GM12875 (cell line): ENCODE results near the gene DIPK1A.

Source experiments
- H3K4me3 ChIP-seq: one replicate; pipeline ENCODE4 v1.5.1; 2011; ENCODE audit warnings: low read depth, low read length, control low read depth
- TF ChIP-seq, protein P1 (sequence below): IDR thresholded peaks from 2 replicates; pipeline ENCODE4 v1.5.1; 2011; ENCODE audit warnings: low read depth, mild to moderate bottlenecking, control low read depth, inconsistent platforms, low read length, moderate library complexity, borderline replicate concordance; ENCODE audit not compliant: insufficient read depth

The DIPK1A gene

DNA sequence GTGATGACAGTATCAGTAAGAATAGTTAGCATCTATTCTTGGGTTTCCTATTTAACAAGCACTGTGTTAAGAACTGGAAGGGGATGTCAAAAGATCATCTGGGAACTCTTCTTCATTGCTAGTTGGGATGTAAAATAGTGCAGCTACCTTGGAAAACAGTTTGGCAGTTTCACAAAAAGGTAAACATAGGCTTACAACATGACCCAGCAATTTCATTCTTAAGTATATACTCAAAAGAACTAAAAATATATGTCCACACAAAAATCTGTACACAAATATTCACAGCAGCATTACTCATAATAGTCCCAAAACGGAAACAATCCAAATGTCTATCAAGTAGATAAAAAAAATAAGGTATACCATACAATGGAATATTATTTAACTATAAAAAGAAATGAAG lies 45.7 kb downstream of the DIPK1A start:
- H3K4me3 ChIP-seq: no peak overlapping the region
- TF ChIP-seq, protein P1, sequence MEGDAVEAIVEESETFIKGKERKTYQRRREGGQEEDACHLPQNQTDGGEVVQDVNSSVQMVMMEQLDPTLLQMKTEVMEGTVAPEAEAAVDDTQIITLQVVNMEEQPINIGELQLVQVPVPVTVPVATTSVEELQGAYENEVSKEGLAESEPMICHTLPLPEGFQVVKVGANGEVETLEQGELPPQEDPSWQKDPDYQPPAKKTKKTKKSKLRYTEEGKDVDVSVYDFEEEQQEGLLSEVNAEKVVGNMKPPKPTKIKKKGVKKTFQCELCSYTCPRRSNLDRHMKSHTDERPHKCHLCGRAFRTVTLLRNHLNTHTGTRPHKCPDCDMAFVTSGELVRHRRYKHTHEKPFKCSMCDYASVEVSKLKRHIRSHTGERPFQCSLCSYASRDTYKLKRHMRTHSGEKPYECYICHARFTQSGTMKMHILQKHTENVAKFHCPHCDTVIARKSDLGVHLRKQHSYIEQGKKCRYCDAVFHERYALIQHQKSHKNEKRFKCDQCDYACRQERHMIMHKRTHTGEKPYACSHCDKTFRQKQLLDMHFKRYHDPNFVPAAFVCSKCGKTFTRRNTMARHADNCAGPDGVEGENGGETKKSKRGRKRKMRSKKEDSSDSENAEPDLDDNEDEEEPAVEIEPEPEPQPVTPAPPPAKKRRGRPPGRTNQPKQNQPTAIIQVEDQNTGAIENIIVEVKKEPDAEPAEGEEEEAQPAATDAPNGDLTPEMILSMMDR: no peak

DNA sequence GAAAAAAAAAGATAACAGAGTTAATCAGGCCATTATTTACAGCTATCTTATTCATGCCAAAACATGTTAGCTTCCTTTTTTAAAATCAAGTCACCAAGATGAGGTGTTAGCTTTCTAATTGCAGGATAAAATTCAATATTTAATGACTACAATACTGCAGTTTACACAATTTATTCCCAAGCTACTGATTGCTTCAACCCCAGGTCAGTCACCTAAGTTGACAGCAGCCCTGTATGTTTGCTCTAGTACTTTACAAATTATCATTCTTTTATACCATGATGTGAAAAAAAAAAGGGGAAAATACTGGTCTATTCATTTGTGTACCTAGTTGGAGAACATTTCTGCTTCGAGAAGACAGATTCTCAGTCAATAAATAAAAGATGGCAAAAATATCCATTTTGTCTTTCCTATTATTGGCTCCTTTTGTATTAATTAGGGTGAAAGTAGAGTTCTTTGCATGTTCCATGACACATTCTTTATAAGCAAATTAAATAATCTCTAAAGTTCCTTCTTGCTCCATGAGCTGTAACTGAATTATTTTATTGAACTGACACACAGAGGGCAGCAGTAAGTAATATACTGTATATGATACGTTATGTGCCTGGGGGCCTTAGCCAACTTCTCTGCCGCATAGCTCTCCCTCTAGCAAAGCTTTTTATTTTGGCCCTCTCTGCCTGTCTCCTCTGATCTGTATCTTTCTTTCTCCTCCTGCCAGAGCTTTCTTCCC lies 48.0 kb downstream of the DIPK1A start:
- no peak overlapping the region for H3K4me3 ChIP-seq
- TF ChIP-seq, protein P1: no peak

DNA sequence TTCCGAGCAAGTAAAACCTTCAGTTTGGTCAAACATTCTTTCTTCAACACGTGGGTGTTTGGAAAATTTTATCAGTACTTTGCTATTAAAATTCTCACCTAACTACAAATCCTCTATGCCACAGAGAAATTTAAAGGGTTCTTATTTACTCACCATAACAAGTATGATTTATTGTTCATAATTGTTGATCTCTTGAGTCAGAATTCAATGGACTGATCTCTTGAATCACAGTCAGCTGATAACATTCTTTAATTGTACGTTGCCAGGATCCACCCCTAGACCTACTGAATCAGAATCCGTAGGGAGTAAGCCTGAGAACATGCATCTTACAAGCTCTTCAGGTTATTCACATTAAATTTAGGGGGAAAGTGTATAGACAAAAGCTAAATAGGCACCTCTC lies 51.2 kb downstream of the DIPK1A start:
- H3K4me3 ChIP-seq: no peak overlapping the region
- TF ChIP-seq, protein P1: no peak

DNA sequence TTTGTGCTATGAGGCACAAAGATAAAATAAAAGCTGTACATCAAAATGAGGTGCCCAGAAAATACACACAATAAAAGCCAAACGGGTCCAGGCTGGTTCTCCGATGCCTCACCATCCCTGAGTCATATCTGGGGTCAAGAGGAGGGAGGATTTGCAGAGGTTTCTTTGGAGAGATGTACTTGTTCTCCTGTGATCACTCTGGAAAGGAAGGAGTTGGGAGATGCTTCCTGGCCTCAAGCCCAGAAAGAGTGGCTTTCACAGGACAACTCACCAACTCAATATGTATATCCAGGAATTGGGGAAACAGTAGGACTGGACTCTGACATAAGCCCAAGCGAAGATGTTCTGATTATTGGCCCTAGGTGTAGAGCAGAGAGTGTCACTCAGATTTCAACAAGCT lies 51.9 kb downstream of the DIPK1A start:
- H3K4me3 ChIP-seq: no peak overlapping the region
- TF ChIP-seq, protein P1: no peak

DNA sequence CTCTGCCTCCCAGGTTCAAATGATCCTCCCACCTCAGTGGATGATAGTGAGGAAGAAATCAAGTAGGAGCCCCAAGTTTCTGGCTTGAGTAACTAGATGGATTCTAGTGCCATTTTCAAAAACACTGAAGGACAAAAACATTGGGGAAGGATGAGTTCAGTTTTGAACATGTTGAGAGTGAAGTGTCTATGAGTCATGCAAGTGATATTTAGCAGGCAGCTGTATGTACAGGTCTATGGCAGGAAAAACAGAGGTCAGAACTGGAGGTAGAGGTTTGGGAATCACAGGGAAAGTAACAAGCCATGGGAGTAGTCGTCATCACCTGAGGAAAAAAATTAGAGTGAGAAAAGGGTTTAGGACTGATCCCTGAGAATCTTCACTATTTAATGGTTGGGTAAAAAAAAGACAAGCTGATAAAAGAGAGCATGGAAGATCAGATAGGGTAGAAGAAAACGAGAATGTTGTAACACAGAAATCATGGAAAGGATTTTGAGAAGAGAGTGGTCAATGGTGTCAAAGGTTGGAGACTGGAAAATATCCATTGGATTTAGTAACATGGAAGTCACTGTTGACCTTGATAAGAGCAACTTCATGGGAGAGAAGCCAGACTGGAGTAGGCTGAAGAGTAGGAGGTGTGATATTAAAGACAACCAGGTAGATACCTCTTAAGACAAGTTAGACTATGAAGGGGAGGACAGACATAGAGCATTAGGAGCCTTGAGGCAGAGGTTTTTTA lies 53.1 kb downstream of the DIPK1A start:
- TF ChIP-seq, protein P1: no peak

DNA sequence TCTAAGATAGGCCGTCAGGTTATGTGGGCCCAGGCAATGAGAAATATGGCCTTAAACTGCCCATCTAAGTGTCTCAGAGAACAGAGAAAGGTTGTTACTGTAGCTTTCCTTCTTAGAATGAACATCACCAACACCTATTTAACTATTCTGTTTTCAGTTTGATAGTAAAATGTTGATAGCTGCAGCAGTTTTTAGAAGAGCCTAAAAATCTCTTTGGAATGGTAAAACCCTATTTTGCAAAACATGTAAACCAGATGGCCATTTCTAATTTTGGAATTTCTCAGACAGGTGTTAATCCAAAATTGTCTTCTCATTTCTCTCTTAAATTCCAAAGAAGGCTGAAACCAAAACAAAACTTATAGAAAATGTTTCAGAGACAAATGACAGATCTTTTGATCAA lies 57.5 kb downstream of the DIPK1A start:
- no peak overlapping the region for H3K4me3 ChIP-seq
- TF ChIP-seq, protein P1: no peak

More for the DNA sequence above, 53.1 kb downstream of the DIPK1A start:
- H3K4me3 ChIP-seq: no peak overlapping the region

DNA sequence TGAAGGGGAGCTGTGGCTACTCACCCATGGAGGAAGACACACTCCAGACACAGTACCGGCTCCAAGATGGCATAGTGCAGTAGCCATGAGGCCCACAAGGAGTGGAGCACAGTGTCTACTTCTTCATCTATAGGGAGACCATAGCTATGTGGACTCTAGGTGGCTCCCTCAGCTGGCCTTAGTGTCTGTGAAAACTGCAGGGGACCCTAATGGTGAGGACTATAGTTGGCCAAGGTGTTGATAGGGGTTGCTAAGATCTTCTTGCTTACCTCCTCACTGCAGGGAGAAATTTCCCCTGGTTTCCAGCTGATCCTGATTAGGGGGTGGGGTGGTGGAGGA lies 58.9 kb downstream of the DIPK1A start:
- H3K4me3 ChIP-seq: no peak overlapping the region
- TF ChIP-seq, protein P1: no peak
